GM21390 (cell line): ENCODE results near the gene PAMR1.
"Not testable (repeated sequence)": the region's sequence is repeated elsewhere in the genome, so short reads cannot be mapped to it uniquely, and the experiment has no call there.

Experiments
- ATAC-seq: cut with Tn5 transposase; IDR thresholded peaks from one replicate; pipeline ENCODE4 v1.9.1; 2021; ENCODE audit not compliant: unreplicated experiment

Gene PAMR1

GRCh38 chr11:35545391-35546003, 20.1 kb upstream of the PAMR1 start:
- ATAC-seq = no peak

- no peak for ATAC-seq
Measured at GRCh38 chr11:35543481-35543880, 18.1 kb upstream of the PAMR1 start.

GRCh38 chr11:35541621-35542375, 16.4 kb upstream of the PAMR1 start:
- no peak for ATAC-seq

GRCh38 chr11:35540526-35540925, 15.1 kb upstream of the PAMR1 start:
- no peak for ATAC-seq

GRCh38 chr11:35539781-35540281, 14.4 kb upstream of the PAMR1 start:
- ATAC-seq = no peak

GRCh38 chr11:35539256-35539655, 13.8 kb upstream of the PAMR1 start:
- no peak for ATAC-seq

- no peak for ATAC-seq
Measured at GRCh38 chr11:35536470-35536869, 11.1 kb upstream of the PAMR1 start.

- no peak for ATAC-seq
Measured at GRCh38 chr11:35531246-35531645, 5.8 kb upstream of the PAMR1 start.

GRCh38 chr11:35529971-35530495, 4.6 kb upstream of the PAMR1 start:
- no peak for ATAC-seq

- ATAC-seq = no peak
Measured at GRCh38 chr11:35526370-35526792, 965 bp upstream of the PAMR1 start.

- no peak for ATAC-seq
Measured at GRCh38 chr11:35524780-35525179, 636 bp downstream of the PAMR1 start.

- ATAC-seq = no peak
Measured at GRCh38 chr11:35523861-35524260, 1.6 kb downstream of the PAMR1 start.

GRCh38 chr11:35523331-35523768, 2.1 kb downstream of the PAMR1 start:
- ATAC-seq = no peak

- ATAC-seq = not testable (repeated sequence)
Measured at GRCh38 chr11:35522091-35522490, 3.3 kb downstream of the PAMR1 start.

- ATAC-seq = no peak
Measured at GRCh38 chr11:35520376-35520775, 5.0 kb downstream of the PAMR1 start.

- no peak for ATAC-seq
Measured at GRCh38 chr11:35518766-35519165, 6.7 kb downstream of the PAMR1 start.

- ATAC-seq = no peak
Measured at GRCh38 chr11:35517481-35517880, 7.9 kb downstream of the PAMR1 start.

- ATAC-seq = no peak
Measured at GRCh38 chr11:35516403-35516802, 9.0 kb downstream of the PAMR1 start.

GRCh38 chr11:35515224-35515623, 10.2 kb downstream of the PAMR1 start:
- no peak for ATAC-seq

GRCh38 chr11:35514481-35514880, 10.9 kb downstream of the PAMR1 start:
- no peak for ATAC-seq

- ATAC-seq = no peak
Measured at GRCh38 chr11:35511666-35512065, 13.8 kb downstream of the PAMR1 start.

GRCh38 chr11:35507688-35508087, 17.7 kb downstream of the PAMR1 start:
- ATAC-seq = no peak
